Activated CD4-positive, alpha-beta memory T cell treated with anti-CD3 and anti-CD28 coated beads, Interleukin-2, amount 10 ng/mL, durations not matched to agents 7 days and 5 days (primary cell): ENCODE measurements around the gene RABGAP1. TPM values are rescaled to one million over a fixed set of nuclear protein-coding genes. Genes with fewer than 3 reads are reported as not detected.
A peak's percentile ranks its signal among the peaks of the same experiment; 100 is the strongest.

Source experiments
- CTCF ChIA-PET: fragments of 350-600 bp; sonication (Branson Sonifier 250); formaldehyde crosslinking; loops from one replicate; lab custom pipeline; 2021; ENCODE audit warnings: antibody characterized with exemption, inconsistent platforms; lab: Charles Lee
- POLR2A ChIA-PET: fragments of 350-600 bp; sonication (Branson Sonifier 250); formaldehyde crosslinking; loops from one replicate; lab custom pipeline; 2021; ENCODE audit warnings: antibody characterized with exemption; lab: Charles Lee
- DNase-seq: peaks from one replicate; pipeline ENCODE4 v3.0.0-alpha.2; 2020
- H3K27ac Mint-ChIP-seq: one replicate; pipeline ENCODE4 v1.8.0; 2021; ENCODE audit warnings: mild to moderate bottlenecking, mixed read lengths
- H3K27me3 Mint-ChIP-seq: one replicate; pipeline ENCODE4 v1.8.0; 2021; ENCODE audit warnings: mixed read lengths
- H3K36me3 Mint-ChIP-seq: one replicate; pipeline ENCODE4 v1.8.0; 2021; ENCODE audit warnings: low read depth, mixed read lengths
- H3K4me1 Mint-ChIP-seq: one replicate; pipeline ENCODE4 v1.8.0; 2021; ENCODE audit warnings: mixed read lengths
- H3K4me3 Mint-ChIP-seq: one replicate; pipeline ENCODE4 v1.8.0; 2021; ENCODE audit warnings: mild to moderate bottlenecking, mixed read lengths
- H3K9me3 Mint-ChIP-seq: one replicate; pipeline ENCODE4 v1.8.0; 2021; ENCODE audit warnings: mixed read lengths
- total RNA-seq, 2 experiments: library from RNA; stranded (reverse); gene quantifications; one replicate each; pipeline ENCODE4 v1.2.3, GENCODE V29; 2021

The RABGAP1 gene
- total RNA-seq, 2 experiments from 2014 or later = 26.5 to 32.3 TPM

DNA sequence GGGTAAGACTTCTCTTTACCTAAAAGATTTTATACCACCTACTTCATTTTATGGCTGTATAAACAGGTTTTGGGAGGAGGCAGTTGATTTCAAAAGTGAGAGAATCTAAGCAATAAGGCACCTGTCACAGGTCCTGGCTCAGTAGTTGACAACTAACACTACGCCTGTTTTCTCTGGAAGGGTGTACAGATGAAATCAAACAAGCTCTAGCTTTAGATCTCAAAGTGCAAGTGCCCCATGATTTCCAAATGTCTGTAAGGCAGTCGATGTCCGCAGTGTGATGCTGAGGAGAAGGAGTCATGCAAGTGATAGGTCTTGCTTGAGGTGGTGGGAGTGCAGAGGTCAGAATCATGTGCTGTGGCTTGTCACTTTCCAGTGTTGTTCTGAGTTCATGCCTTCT, 158.7 kb downstream of the RABGAP1 start:
- Mint-ChIP-seq H3K4me1 (no peaks in the 10 kb centered on the region), H3K27me3 (no peaks in the 10 kb centered on the region), H3K36me3 (peaks cover 19% of the 10 kb centered on the region), H3K9me3 (no peaks in the 10 kb centered on the region), H3K4me3 (no peak overlapping the region), H3K27ac (no peak overlapping the region)
- ChIA-PET CTCF (no interaction called here), POLR2A (no interaction called here)
- DNase-seq = no peak

DNA sequence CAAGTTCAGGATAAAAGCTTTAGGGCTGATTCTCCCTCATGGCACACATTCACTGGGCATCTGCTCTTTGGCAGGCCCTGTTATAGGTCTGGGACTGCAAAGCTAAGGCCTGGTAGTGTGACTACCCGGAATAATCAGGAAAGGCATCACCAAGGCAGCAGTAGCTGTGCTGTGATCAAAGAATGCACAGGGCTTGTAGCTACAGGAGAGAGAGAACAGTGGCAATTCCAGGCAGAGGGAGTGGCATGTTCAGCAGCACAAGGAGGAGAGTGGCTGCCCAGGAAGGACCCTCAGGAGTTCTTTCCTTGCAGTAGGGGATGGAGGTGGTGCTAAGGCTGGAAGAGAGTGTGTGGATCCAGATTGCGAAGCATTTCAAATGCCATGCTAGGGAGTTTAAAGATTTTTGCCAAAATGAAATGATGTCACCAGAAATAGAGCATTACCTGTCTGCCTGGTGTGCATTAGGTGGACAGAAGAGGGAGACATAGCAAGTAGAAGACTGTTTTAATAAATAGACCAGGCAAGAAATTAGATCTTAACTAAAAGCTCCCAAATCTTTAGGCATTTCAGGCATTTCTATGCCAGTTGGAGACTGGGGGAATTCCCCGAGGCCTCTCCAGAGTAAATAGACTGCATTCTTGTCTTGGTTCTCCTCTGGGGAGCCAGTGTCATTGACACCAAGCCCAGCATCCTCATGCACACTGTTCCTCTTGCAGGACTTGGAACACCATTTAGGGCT, 161.7 kb downstream of the RABGAP1 start:
- Mint-ChIP-seq H3K4me1 (no peaks in the 10 kb centered on the region), H3K36me3 (peaks cover 9% of the 10 kb centered on the region), H3K4me3 (no peak overlapping the region), H3K27ac (no peak overlapping the region), H3K9me3 (no peaks in the 10 kb centered on the region), H3K27me3 (no peaks in the 10 kb centered on the region)
- CTCF ChIA-PET = interaction anchor here (0.7 to 3.4 kb wide), 5 partner anchors 19 to 246 kb away, joined by 3 to 16 read pairs (median 3); no protein-coding TSS in a partner anchor
- POLR2A ChIA-PET = no interaction called here
- DNase-seq = no peak

DNA sequence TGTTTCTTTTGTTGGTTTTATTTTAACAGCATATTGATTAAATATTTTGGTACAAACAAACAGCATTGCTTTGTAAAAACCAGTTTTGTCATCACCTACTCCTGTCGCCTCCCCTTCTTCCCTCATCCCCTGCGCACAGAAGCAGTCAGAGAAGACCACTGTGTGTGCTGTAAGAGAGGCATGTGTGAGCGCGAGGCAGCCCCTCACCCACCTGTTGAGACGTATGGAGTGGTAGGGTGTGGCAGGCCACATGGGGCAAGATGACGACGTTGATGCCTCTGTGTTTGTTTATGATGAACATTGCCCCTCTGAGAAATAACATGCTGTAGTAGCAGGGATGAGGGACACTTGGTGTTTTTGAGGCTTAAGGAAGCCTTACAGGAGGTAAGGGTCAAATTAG, 164.0 kb downstream of the RABGAP1 start:
- H3K27ac Mint-ChIP-seq = no peak overlapping the region
- H3K27me3 Mint-ChIP-seq = no peaks in the 10 kb centered on the region
- POLR2A ChIA-PET = no interaction called here
- H3K4me1 Mint-ChIP-seq = no peaks in the 10 kb centered on the region
- CTCF ChIA-PET = no interaction called here
- peaks cover 3% of the 10 kb centered on the region for H3K36me3 Mint-ChIP-seq
- H3K4me3 Mint-ChIP-seq = no peak overlapping the region
- DNase-seq = no peak
- no peaks in the 10 kb centered on the region for H3K9me3 Mint-ChIP-seq

DNA sequence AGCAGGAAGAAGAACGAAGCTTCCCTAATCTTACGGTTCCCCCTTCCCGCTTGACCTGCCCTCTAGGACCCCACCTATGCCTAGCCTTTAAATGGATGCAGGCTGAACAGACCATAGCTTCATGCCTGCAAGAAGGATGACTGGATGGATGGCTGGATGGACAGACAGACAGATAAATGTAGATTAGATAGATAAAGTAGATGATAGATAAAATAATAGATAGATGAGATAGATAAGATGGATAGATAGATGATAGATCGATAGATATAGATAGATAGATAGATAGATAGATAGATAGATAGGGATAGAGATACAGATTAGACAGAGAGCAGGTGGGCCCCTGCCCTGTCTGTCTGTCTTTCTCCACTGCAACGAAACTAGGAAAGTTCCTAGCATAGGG, 164.7 kb downstream of the RABGAP1 start:
- Mint-ChIP-seq H3K27ac (no peak overlapping the region), H3K4me3 (no peak overlapping the region), H3K9me3 (no peaks in the 10 kb centered on the region), H3K27me3 (no peaks in the 10 kb centered on the region), H3K36me3 (peaks cover 3% of the 10 kb centered on the region), H3K4me1 (no peaks in the 10 kb centered on the region)
- CTCF ChIA-PET = interaction anchor here (1.1 kb wide), 2 partner anchors 15 to 17 kb away, joined by 3 read pairs; no protein-coding TSS in a partner anchor
- POLR2A ChIA-PET = no interaction called here
- no peak for DNase-seq

DNA sequence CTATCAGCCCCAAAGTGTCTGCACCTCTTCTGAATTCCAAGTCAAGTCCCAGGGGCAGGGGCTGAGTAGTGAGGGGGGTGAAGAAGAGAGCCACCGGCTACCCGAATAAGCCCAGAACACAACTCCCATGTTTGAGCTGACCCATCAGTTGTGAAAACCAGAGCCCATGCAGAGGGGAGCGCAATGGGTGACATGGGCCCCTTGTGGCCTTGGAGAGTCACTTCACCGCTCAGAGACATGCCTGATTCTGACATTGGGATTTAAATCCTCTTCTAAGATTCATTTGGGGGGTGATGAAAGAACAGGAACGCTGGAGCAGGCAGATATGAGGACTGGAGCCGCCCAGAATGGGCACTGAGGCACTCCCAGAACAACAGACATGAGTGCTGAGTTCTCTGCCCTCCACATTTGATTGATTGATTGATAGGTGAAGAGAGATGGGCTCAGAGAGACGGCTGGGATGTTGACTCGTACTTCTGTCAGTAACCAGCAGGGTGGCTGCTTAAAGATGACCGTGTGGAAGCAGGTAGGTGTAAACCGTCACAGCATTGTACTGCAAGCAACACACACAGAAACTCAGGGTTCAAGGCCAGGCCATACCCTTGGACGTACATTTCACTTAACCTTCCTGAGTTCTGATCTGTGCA, 166.9 kb downstream of the RABGAP1 start:
- Mint-ChIP-seq H3K9me3 (no peaks in the 10 kb centered on the region), H3K4me3 (no peak overlapping the region), H3K27ac (no peak overlapping the region), H3K27me3 (no peaks in the 10 kb centered on the region), H3K4me1 (peaks cover 15% of the 10 kb centered on the region), H3K36me3 (no peaks in the 10 kb centered on the region)
- DNase-seq = no peak
- CTCF ChIA-PET = interaction anchor here (0.6 kb wide), 1 partner anchor 93 kb away, joined by 3 read pairs; no protein-coding TSS in a partner anchor
- POLR2A ChIA-PET = interaction anchor here (0.8 kb wide), 1 partner anchor 15 kb away, joined by 3 read pairs; no protein-coding TSS in a partner anchor

DNA sequence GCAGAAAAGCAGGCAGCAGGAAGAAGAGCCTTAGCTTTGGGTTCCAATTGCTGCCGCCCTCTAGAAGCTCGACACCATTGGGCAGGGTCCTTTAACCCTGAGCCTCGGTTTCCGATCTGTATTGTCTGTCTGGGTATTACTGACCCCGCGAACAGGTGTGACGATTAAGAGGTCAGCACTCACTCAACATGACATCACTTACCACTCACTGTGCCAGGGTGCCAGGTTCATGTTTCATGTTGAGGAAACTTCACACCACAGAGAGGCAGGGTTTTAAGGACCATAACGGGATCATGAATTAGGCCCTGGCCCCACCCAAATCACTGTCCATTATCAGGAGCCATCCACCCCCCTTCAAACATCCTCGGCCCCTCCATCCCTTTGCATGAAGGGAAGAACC, 168.2 kb downstream of the RABGAP1 start:
- no peak for DNase-seq
- Mint-ChIP-seq H3K36me3 (no peaks in the 10 kb centered on the region), H3K4me1 (peaks cover 15% of the 10 kb centered on the region), H3K27me3 (no peaks in the 10 kb centered on the region), H3K9me3 (no peaks in the 10 kb centered on the region), H3K4me3 (no peak overlapping the region), H3K27ac (no peak overlapping the region)
- CTCF ChIA-PET = no interaction called here
- POLR2A ChIA-PET = no interaction called here

DNA sequence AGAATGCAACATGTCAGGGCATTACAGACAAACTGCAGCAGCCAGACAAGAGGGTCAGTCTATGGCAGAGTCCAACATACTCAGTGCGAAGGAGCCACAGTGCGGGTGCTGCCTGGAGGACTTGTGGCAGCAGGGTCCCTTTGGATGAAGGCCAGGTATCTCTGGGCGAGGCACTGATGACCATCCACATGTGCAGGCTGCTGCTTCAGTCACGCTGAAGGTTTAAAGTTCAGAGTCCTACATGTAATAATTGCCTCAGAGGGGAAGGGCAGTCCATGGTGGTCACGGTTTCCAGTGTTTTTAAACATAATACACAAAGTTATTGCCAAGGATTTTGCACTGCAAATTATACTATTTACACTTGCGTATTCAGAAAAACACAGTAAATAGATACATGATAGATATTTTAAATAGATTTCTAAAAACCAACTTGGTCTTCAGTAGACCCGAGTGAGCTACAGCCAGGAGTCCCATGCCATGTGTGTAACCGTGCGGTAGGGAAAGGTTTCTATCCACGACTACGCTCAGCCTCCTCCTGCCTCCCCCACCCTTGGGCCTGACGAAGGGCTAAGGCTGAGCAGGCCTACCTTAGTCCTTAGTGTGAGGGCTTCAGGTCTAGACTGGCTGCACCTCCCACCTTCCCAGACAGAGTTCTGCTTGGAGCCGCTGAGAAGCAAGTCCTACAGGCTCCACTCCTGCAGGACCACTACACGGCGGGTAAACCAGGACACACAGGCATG, 168.9 kb downstream of the RABGAP1 start:
- no peak overlapping the region for H3K4me3 Mint-ChIP-seq
- ChIA-PET CTCF (no interaction called here), POLR2A (no interaction called here)
- no peaks in the 10 kb centered on the region for H3K36me3 Mint-ChIP-seq
- no peak overlapping the region for H3K27ac Mint-ChIP-seq
- peaks cover 15% of the 10 kb centered on the region for H3K4me1 Mint-ChIP-seq
- no peaks in the 10 kb centered on the region for H3K9me3 Mint-ChIP-seq
- no peaks in the 10 kb centered on the region for H3K27me3 Mint-ChIP-seq
- no peak for DNase-seq

DNA sequence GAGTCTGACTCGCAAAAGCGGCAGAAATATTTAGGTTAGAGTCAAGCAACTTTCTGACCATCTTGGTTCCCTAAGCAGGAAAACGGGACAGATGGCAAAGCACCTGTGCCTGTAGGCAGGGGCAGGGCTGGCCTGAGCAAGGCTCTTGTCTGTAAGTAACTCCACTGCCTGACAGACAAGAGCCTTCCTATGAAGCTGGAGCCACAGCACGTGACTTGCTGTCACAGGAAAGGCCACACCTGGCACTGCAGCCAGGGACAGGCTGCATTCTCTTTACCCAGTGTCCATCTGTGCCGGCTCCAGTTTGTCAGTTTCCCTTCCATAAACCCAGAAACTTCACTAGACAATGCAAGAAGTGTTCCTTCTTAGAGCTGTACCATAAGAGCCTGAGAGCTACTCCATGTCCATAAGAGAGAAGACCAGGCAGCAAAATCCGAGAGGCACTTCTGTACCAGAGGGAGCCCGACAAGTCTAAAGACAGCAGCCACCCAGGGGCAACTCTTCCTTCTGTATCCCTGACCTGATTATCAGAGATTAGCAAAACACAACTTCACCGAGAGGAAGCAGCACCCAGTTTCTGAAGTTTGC, 170.7 kb downstream of the RABGAP1 start:
- Mint-ChIP-seq H3K36me3 (peaks cover 2% of the 10 kb centered on the region), H3K4me1 (peaks cover 15% of the 10 kb centered on the region), H3K4me3 (no peak overlapping the region), H3K9me3 (no peaks in the 10 kb centered on the region), H3K27me3 (no peaks in the 10 kb centered on the region), H3K27ac (peak overlapping the region; percentile 60)
- no peak for DNase-seq
- POLR2A ChIA-PET = no interaction called here
- CTCF ChIA-PET = interaction anchor here (0.6 kb wide), 1 partner anchor 238 kb away, joined by 3 read pairs; no protein-coding TSS in a partner anchor

DNA sequence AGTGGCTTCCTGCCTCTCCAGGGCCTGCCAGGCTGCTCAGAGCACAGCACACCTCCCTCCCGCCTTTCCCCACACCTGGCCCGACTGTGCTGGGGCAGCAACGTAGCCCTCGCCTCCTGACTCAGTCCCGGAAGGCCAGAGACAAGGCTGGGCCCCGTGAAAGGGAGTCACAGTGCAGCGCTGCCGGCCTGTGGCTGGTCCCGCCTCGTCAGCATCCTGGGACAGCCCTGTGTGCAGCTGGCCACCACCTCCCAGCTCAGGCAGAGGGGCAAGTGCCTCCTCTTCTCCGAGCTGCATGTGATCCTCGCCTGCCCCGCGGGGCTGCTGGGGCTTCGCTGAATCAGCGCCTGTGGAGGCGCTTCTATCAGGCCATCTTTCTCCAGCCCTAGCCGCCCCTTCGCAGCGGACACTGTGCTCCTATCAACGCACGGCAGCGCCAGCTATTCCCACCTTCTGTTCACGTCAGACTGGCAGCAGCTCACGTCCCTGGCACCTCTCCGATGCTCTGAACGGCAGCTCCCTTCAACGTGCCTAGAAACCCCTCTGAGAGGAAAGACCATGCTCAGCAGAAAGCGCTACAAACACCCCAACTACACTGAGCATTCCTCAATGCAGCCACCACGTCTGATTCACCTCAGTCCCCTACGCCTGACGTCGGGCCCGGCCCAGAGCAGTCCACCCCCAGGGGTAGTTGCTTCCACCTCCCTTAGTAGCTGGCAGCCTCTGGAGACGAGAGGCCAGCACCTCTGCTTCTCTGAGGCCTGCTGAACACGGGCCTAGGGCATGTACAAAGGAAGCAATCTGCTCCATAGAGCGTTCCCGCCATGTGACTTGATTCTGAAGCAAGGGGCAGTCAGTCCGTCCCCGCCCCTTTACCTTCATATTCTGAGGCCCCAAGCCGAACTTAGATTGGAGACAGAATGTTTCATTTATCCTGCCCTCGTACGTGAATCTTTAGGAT, 171.5 kb downstream of the RABGAP1 start:
- H3K4me3 Mint-ChIP-seq = no peak overlapping the region
- no peaks in the 10 kb centered on the region for H3K9me3 Mint-ChIP-seq

DNA sequence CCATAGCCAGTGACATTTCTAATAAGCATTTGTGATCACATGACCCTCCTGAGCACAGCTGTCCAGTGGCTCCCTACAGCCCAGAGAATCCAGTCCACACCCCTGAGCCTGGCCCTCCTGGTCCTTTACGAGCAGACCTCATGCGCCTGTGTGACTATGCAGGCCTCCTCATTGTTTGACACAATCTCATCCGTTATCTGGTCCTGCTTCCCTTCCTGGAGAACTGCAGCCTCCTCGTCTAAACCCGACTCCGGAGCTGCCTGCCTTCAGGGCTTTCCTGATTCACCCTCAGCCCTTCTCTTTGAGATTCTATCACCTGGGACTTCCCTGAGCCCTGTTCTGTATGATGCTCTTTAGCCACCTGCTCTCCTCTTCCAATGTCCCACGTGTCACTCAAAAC, 172.4 kb downstream of the RABGAP1 start:
- no peaks in the 10 kb centered on the region for H3K9me3 Mint-ChIP-seq
- CTCF ChIA-PET = no interaction called here

More for the DNA sequence above, 171.5 kb downstream of the RABGAP1 start:
- no peak for DNase-seq
- Mint-ChIP-seq H3K27ac (peak overlapping the region; percentile 60), H3K27me3 (no peaks in the 10 kb centered on the region), H3K4me1 (peaks cover 15% of the 10 kb centered on the region), H3K36me3 (peaks cover 2% of the 10 kb centered on the region)
- ChIA-PET POLR2A (interaction anchor here (0.6 kb wide), 1 partner anchor 10 kb away, joined by 3 read pairs; no protein-coding TSS in a partner anchor), CTCF (no interaction called here)

DNA sequence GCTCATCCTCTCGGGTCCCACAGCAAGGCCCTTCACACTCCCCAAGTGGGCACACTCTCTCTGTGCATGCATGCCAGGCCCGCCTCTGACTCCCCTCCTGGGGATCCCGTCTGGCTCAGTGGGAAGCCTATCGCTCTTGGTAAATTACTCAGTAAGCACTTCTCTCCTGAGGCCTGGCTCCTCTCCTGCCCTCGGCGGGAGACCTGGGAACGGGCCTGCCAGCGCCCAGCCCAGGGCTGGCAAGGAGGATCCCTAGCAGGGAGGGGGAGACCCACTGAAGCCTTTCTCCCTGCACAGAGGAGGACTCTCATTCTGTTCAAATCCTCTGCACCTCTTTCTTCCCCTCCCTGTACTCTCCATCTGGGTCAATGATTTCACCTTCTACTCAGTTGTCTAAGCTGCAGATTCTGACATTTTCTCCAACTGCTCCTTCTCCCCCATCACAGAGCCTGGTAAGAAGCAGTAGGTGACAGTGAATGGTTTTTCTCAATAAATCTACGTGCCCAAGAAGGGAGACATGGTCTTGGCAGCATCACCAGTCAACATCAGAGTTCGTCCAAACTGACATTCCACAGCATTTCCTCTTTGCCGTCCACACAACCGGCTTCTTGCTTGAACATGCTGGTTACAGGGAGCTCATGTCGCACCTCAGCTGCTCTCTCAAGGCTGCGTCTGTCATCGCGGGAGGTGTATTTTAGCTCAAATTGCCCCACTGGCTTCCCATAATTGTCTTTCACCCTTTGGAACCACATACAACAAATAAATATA, 174.5 kb downstream of the RABGAP1 start:
- peaks cover 2% of the 10 kb centered on the region for H3K36me3 Mint-ChIP-seq
- ChIA-PET POLR2A (no interaction called here), CTCF (no interaction called here)
- peaks cover 15% of the 10 kb centered on the region for H3K4me1 Mint-ChIP-seq
- H3K4me3 Mint-ChIP-seq = no peak overlapping the region
- no peaks in the 10 kb centered on the region for H3K9me3 Mint-ChIP-seq
- H3K27me3 Mint-ChIP-seq = no peaks in the 10 kb centered on the region
- no peak for DNase-seq
- no peak overlapping the region for H3K27ac Mint-ChIP-seq

More for the DNA sequence above, 172.4 kb downstream of the RABGAP1 start:
- Mint-ChIP-seq H3K36me3 (peaks cover 2% of the 10 kb centered on the region), H3K27ac (no peak overlapping the region), H3K4me1 (peaks cover 15% of the 10 kb centered on the region), H3K4me3 (no peak overlapping the region), H3K27me3 (no peaks in the 10 kb centered on the region)
- DNase-seq = no peak
- POLR2A ChIA-PET = interaction anchor here (0.6 kb wide), 1 partner anchor 9 kb away, joined by 3 read pairs; no protein-coding TSS in a partner anchor
